ENCODE measurements around the gene TGIF2.

DNA sequence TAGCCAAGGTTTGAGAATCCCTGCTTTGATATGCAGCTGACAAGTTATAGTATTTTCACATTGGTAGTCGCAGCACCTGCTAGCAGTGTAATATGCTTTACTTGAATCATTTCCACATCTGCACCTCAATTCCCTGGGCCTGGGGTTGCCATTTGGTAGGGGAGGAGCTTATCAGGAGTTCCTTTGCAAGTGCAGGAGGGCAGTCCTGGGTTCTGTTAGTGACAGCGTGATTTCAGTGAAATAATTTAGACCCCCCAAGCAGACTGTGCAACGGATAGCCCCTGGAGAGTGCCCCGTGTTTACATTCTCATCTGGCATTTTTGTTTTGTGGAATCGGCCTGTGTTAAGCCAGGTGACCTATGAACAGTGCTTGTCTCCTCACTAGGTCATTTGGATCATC lies 38.2 kb downstream of the TGIF2 start:
- TF ChIP-seq, protein P1, sequence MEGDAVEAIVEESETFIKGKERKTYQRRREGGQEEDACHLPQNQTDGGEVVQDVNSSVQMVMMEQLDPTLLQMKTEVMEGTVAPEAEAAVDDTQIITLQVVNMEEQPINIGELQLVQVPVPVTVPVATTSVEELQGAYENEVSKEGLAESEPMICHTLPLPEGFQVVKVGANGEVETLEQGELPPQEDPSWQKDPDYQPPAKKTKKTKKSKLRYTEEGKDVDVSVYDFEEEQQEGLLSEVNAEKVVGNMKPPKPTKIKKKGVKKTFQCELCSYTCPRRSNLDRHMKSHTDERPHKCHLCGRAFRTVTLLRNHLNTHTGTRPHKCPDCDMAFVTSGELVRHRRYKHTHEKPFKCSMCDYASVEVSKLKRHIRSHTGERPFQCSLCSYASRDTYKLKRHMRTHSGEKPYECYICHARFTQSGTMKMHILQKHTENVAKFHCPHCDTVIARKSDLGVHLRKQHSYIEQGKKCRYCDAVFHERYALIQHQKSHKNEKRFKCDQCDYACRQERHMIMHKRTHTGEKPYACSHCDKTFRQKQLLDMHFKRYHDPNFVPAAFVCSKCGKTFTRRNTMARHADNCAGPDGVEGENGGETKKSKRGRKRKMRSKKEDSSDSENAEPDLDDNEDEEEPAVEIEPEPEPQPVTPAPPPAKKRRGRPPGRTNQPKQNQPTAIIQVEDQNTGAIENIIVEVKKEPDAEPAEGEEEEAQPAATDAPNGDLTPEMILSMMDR (IDR thresholded peaks at IDR 0.05; ENCODE audit: insufficient read depth, low read length, poor library complexity, severe bottlenecking), result no peak
- no peak for TF ChIP-seq EZH2phosphoT487 (conservative IDR thresholded peaks at IDR 0.05; ENCODE audit: low read length)

All from SU-DHL-6 (cell line).